Activated T-cell treated with anti-CD3 and anti-CD28 coated beads for 4 hours (primary cell): ENCODE data around the gene RIPOR3.
"Not testable (repeated sequence)": the region's sequence is repeated elsewhere in the genome, so short reads cannot be mapped to it uniquely, and the experiment has no call there.

Experiments used
- DNase-seq: peaks from one replicate; pipeline ENCODE4 v3.0.0-alpha.2; 2020

The RIPOR3 gene

DNA sequence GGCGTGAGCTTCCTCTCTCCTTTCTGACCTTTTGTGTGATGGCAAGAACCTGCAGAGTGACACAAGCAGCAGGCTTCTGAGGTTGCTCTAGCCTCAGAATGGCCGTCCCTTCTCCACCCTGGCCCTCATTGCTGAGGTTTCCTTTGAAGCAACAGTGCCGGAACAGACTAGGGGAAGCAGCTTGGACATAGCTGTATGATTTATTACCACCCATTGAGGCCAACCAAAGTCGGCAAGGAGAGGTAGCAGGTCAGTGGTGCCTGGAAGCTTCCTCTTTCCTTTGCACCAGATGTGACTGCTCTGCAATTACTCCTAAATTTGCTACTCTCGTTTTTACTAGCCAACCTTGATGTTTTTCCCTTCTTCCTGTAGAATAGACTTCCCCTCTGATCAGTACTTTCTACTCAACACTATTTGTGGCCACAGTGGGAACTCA, 149.7 kb downstream of the RIPOR3 start:
- DNase-seq, result no peak

DNA sequence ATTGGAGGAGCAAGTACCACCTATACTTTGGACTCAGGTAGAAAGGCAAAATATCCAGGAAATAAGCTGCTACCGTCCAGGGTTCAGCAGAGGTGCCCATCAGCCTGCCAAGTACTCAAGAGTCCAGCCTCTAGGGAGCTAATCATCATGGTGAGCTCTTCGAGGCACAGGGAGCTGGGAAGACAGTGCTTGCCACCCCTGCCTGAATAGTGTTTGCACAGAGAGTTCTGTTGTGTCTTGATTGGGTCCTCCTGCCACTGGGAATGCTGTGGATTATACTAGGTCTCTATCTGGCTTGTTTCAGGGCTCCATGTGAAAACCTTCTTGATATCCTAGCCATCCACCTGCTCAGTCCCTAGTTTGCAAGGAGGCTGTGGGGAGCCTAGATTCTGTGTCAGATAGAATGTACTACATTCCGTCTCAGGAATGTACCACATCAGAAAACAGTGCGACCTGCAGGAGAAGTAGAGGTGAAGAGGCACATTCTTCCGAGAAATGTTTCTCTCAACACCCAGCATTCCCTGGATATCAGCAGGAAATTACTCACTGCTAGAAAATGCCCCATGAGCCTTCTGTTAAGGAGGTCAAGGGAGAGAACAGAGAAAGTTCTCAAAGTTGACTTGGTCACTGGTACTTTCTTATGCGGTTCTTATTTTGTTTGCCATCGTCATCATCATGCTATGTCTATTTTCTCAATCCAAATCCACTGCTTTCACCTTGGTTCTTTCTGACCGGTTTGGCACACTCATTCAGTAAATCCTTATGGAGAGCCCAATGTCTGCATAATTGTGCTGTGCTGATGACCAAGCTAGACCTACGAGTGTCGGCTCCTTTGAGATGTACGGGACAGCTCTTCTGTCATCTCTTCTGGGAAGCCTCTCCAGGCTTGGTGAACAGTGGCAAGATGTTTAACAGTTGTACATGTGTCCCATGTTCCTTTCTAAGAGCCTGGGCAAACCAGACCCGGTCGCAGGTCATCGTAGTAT, 150.4 kb downstream of the RIPOR3 start:
- DNase-seq, result no peak

DNA sequence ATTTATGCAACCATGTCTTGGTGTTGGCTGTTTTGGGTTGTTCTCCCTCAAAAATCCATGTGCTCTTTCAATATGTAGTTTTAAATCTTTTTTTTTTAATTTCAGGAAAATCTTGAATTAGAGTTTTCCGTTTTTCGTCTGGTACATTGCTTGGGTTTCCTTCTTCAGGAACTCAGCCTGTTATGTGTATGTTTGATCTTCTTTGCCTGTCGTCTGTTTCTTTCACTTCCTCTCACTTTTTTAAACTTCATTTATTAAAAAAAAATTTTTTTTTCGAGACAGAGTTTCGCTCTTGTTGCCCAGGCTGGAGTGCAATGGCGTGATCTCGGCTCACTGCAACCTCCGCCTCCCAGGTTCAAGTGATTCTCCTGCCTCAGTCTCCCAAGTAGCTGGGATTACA, 151.5 kb downstream of the RIPOR3 start:
- DNase-seq, result not testable (repeated sequence)

DNA sequence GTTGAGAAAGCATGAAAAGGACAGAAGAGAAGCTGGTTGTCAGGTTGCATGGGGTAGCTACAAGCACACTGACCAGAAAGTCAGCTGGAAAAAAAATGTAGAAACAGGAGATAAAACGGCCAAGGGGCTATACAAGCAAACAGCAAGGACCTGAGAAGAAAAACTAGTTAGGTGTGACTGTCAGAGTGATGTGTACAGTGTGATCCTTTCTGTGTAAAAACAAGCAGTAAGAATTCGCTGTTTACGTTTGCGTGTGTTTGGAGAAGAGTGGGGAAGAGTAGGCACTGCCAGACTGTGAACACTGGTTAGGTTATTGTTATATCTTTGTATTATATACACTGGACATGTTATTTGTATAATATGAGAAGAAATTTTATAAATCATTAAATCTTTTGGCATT, 153.1 kb downstream of the RIPOR3 start:
- DNase-seq, result no peak

DNA sequence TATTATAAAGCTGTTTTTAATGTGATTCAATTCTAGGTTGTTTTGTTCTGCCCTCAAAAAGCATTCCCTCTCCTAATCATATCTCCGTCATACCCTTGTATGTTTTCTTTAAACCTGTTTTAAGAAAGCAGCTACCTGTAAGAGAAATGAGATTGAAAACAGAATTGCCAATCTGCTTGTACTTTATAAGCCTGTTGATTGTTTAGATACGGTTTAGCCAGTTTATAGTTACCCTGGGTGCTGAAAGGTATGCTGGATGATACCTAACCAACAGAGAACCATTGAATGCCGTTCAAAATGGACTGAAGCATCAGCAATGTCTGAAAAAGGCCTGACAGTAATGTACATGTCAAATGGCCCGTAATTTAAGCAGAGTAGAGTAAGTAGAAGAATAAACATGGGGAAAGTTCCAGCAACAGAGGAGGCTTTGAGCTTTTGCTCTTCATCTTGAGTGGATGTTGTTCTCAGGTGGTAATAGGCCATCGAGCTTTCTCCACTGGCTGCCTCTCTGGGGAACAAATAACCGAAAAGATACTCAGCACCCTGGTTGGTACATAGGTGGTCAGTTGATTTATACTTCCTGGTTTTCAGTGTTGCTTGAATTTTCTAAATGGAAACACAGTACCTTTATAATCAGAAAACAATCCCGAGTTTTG, 153.7 kb downstream of the RIPOR3 start:
- no peak for DNase-seq

DNA sequence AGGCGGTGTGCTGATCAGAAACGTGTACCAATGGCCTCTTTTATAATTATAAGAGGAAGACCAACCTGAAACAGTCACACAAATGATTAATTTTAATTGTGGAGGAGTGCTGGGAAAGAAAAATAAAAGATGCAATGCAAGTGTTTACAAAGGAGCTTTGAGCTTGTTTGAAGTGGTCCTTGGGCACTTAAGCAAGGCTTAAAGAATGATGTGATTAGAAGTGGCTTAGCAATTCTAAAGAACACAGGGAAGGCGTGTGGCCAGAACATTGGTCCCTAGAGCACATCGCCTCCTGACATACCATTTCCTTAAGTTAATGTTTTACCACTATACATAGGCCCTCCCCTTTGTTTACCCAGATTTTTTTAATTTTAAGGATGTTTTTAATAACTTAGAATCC, 155.0 kb downstream of the RIPOR3 start:
- no peak for DNase-seq
